Neural crest cell (in vitro differentiated cells): Measurements from ENCODE around the gene PEF1. TPM values are rescaled to one million over a fixed set of nuclear protein-coding genes. Genes with fewer than 3 reads are reported as not detected.

ENCODE experiments used
- DNase-seq: peaks from one replicate; pipeline ENCODE4 v3.0.0; 2021; ENCODE audit warnings: low read depth, mixed read lengths, low spot score
- H3K27ac Mint-ChIP-seq: one replicate; pipeline ENCODE4 v1.8.0; 2021; ENCODE audit warnings: mild to moderate bottlenecking, mixed read lengths; ENCODE audit not compliant: unreplicated experiment
- H3K27me3 Mint-ChIP-seq: 2 replicates; pipeline ENCODE4 v1.8.0; 2021; ENCODE audit warnings: low read depth, mild to moderate bottlenecking, mixed read lengths
- H3K36me3 Mint-ChIP-seq: 2 replicates; pipeline ENCODE4 v1.8.0; 2021; ENCODE audit warnings: low read depth, mild to moderate bottlenecking, mixed read lengths
- H3K4me1 Mint-ChIP-seq: 2 replicates; pipeline ENCODE4 v1.8.0; 2021; ENCODE audit warnings: mixed read lengths
- H3K4me3 Mint-ChIP-seq: one replicate; pipeline ENCODE4 v1.8.0; 2021; ENCODE audit warnings: mild to moderate bottlenecking, mixed read lengths
- H3K9me3 Mint-ChIP-seq: 2 replicates; pipeline ENCODE4 v1.8.0; 2021; ENCODE audit warnings: mixed read lengths
- CTCF ChIP-seq: fragments of 200-600 bp; sonication (generic); conservative IDR thresholded peaks from 2 replicates; pipeline ENCODE4 v1.5.0; 2021; ENCODE audit warnings: antibody characterized with exemption, mild to moderate bottlenecking
- total RNA-seq: library from RNA; stranded (reverse); gene quantifications from 2 replicates; pipeline ENCODE4 v1.2.1, GENCODE V29; 2021

Gene PEF1
- total RNA-seq, 1 donor from 2014 or later, result 52.4 TPM

- DNase-seq, result no peak
- Mint-ChIP-seq H3K27me3 (peaks cover 11% of the 10 kb centered on the region), H3K9me3 (no peaks in the 10 kb centered on the region), H3K27ac (no peak overlapping the region), H3K4me1 (no peaks in the 10 kb centered on the region), H3K4me3 (no peak overlapping the region), H3K36me3 (no peaks in the 10 kb centered on the region)
- no peak for TF ChIP-seq CTCF
These were observed 38.7 kb downstream of the PEF1 start for GRCh38 chr1:31605908-31606427.

GRCh38 chr1:31602081-31602480 lies 42.6 kb downstream of the PEF1 start:
- Mint-ChIP-seq H3K9me3 (no peaks in the 10 kb centered on the region), H3K27ac (no peak overlapping the region), H3K36me3 (no peaks in the 10 kb centered on the region), H3K4me1 (no peaks in the 10 kb centered on the region), H3K27me3 (no peaks in the 10 kb centered on the region), H3K4me3 (no peak overlapping the region)
- DNase-seq, result no peak
- TF ChIP-seq CTCF, result no peak

- Mint-ChIP-seq H3K9me3 (no peaks in the 10 kb centered on the region), H3K4me1 (peaks cover 13% of the 10 kb centered on the region), H3K27ac (no peak overlapping the region), H3K4me3 (no peak overlapping the region), H3K27me3 (peaks cover 2% of the 10 kb centered on the region), H3K36me3 (no peaks in the 10 kb centered on the region)
- DNase-seq, result no peak
- no peak for TF ChIP-seq CTCF
These were observed 44.0 kb downstream of the PEF1 start for GRCh38 chr1:31600641-31601040.

- no peak for TF ChIP-seq CTCF
- no peaks in the 10 kb centered on the region for H3K9me3 Mint-ChIP-seq
- no peak overlapping the region for H3K27ac Mint-ChIP-seq
- H3K4me3 Mint-ChIP-seq, result no peak overlapping the region
- H3K27me3 Mint-ChIP-seq, result peaks cover 4% of the 10 kb centered on the region
- no peaks in the 10 kb centered on the region for H3K36me3 Mint-ChIP-seq
- no peak for DNase-seq
- H3K4me1 Mint-ChIP-seq, result peaks cover 15% of the 10 kb centered on the region
These were observed 45.7 kb downstream of the PEF1 start for GRCh38 chr1:31598980-31599379.

- H3K36me3 Mint-ChIP-seq, result no peaks in the 10 kb centered on the region
- H3K9me3 Mint-ChIP-seq, result no peaks in the 10 kb centered on the region
- DNase-seq, result no peak
- H3K27me3 Mint-ChIP-seq, result peaks cover 21% of the 10 kb centered on the region
- no peak overlapping the region for H3K27ac Mint-ChIP-seq
- no peak for TF ChIP-seq CTCF
- H3K4me3 Mint-ChIP-seq, result no peak overlapping the region
- peaks cover 15% of the 10 kb centered on the region for H3K4me1 Mint-ChIP-seq
These were observed 48.0 kb downstream of the PEF1 start for GRCh38 chr1:31596737-31597097.
